K562 (cell line): ENCODE data around the gene KRTAP2-1. TPM values are rescaled to one million over a fixed set of nuclear protein-coding genes. Genes with fewer than 3 reads are reported as not detected.

Experiments
- CCAR2 ChIP-seq: fragments of 200-400 bp; formaldehyde crosslinking; IDR thresholded peaks from 2 replicates; pipeline ENCODE4 v1.6.1; 2017; ENCODE audit warnings: mild to moderate bottlenecking, low read depth, low read length
- DNMT1 ChIP-seq: fragments of 450-650 bp; IDR thresholded peaks from 2 replicates; pipeline ENCODE4 v1.6.1; 2016; ENCODE audit warnings: antibody characterized with exemption, mild to moderate bottlenecking
- EGR1 ChIP-seq: fragments of 450-650 bp; conservative IDR thresholded peaks from 2 replicates; pipeline ENCODE4 v1.6.1; 2017; ENCODE audit warnings: mild to moderate bottlenecking
- ELF2 ChIP-seq: fragments of 250-450 bp; sonication (Bioruptor Pico); IDR thresholded peaks from 2 replicates; pipeline ENCODE4 v1.5.0; 2021; ENCODE audit warnings: mild to moderate bottlenecking
- EP300 ChIP-seq: IDR thresholded peaks from 2 replicates; pipeline ENCODE4 v1.6.1; 2012; ENCODE audit warnings: low read length, improper control_type of control experiment
- HMGN3 ChIP-seq: IDR thresholded peaks from 2 replicates; pipeline ENCODE4 v1.6.1; 2011; ENCODE audit warnings: borderline replicate concordance, low read depth, mild to moderate bottlenecking, mixed read lengths, low read length; ENCODE audit not compliant: insufficient read length; ENCODE audit errors: extremely low read depth
- NFE2L1 ChIP-seq: fragments of 450-650 bp; IDR thresholded peaks from 2 replicates; pipeline ENCODE4 v1.6.1; 2016; ENCODE audit warnings: missing genetic modification characterization, low read depth, mild to moderate bottlenecking, missing compliant biosample characterization, moderate library complexity, borderline replicate concordance
- OTX1 ChIP-seq: fragments of 450-650 bp; formaldehyde crosslinking; IDR thresholded peaks from 2 replicates; pipeline ENCODE4 v1.4.0; 2022; ENCODE audit warnings: mild to moderate bottlenecking
- RBBP5 ChIP-seq: fragments of 200-600 bp; sonication (generic); IDR thresholded peaks from 2 replicates; pipeline ENCODE4 v1.6.1; 2012; ENCODE audit warnings: borderline replicate concordance, mild to moderate bottlenecking, low read length, control low read depth, inconsistent platforms; ENCODE audit not compliant: insufficient read depth, poor library complexity, severe bottlenecking
- SMAD4 ChIP-seq: fragments of 250-450 bp; sonication (Bioruptor Pico); conservative IDR thresholded peaks from 2 replicates; pipeline ENCODE4 v1.8.0; 2021; ENCODE audit warnings: inconsistent platforms, mild to moderate bottlenecking, moderate library complexity
- SMARCB1 ChIP-seq: IDR thresholded peaks from 2 replicates; pipeline ENCODE4 v1.6.1; 2011; ENCODE audit warnings: improper control_type of control experiment, low read depth; ENCODE audit not compliant: insufficient read length
- TEAD2 ChIP-seq: fragments of 450-650 bp; IDR thresholded peaks from 2 replicates; pipeline ENCODE4 v1.6.1; 2016; ENCODE audit warnings: missing genetic modification characterization, control low read depth, missing compliant biosample characterization
- XRCC5 ChIP-seq: fragments of 200-400 bp; formaldehyde crosslinking; IDR thresholded peaks from 2 replicates; pipeline ENCODE4 v1.6.1; 2017; ENCODE audit warnings: low read depth, mild to moderate bottlenecking, low read length
- ZNF12 ChIP-seq: sonication (generic); formaldehyde crosslinking; IDR thresholded peaks from 2 replicates; pipeline ENCODE4 v1.4.0; 2020; ENCODE audit warnings: mild to moderate bottlenecking, missing genetic modification reagents
- ZNF165 ChIP-seq: fragments of 250-450 bp; sonication (Bioruptor Pico); IDR thresholded peaks from 2 replicates; pipeline ENCODE4 v1.4.0; 2020; ENCODE audit warnings: borderline replicate concordance
- ZNF57 ChIP-seq: fragments of 450-650 bp; formaldehyde crosslinking; IDR thresholded peaks from 2 replicates; pipeline ENCODE4 v1.4.0; 2020; ENCODE audit warnings: mild to moderate bottlenecking, moderate library complexity
- ZNF589 ChIP-seq: fragments of 200-800 bp; sonication (Bioruptor generic); IDR thresholded peaks from 2 replicates; pipeline ENCODE4 v1.6.1; 2016; ENCODE audit warnings: low read depth, missing genetic modification characterization, missing compliant biosample characterization
- ZNF77 ChIP-seq: fragments of 250-450 bp; sonication (Bioruptor Pico); IDR thresholded peaks from 2 replicates; pipeline ENCODE4 v1.5.0; 2020
- polyA plus RNA-seq, 8 experiments: library from polyadenylated mRNA; depleted of rRNA in 4 of 8; stranded (reverse) in 5 of 8; unstranded in 3 of 8; fragments of >200 nt; fragmentation: Nextera tagmentation in 2 of 8; fragmentation: Illumina TruSeq in 1 of 8; extraction: Ambion mirVana in 2 of 8; extraction: Trizol in 1 of 8; gene quantifications; 2 replicates each; pipeline versions ENCODE4 v1.2.1 to v1.2.3, GENCODE V29; 2011 to 2014; ENCODE audit warnings: inconsistent platforms in 1 of 8, missing spikeins in 1 of 8
- total RNA-seq, 7 experiments: library from RNA; depleted of rRNA in 6 of 7; stranded (reverse); fragments of >200 nt in 6 of 7; fragmentation: Illumina TruSeq in 2 of 7; extraction: Trizol in 2 of 7; gene quantifications; 2 replicates each; pipeline versions ENCODE4 v1.2.1 to v1.2.3, GENCODE V29; 2011 to 2021; ENCODE audit warnings: low replicate concordance in 1 of 7
- TF ChIP-seq, protein P1 (sequence below): fragments of 200-400 bp; formaldehyde crosslinking; IDR thresholded peaks from 2 replicates; pipeline ENCODE4 v1.6.1; 2017; ENCODE audit warnings: mild to moderate bottlenecking, low read depth, low read length, moderate library complexity
- TF ChIP-seq, protein P2 (sequence below): fragments of 250-450 bp; sonication (Bioruptor Pico); IDR thresholded peaks from 2 replicates; pipeline ENCODE4 v1.4.0; 2020; ENCODE audit warnings: mild to moderate bottlenecking, moderate library complexity, borderline replicate concordance
- TF ChIP-seq, protein P3 (sequence below): fragments of 450-650 bp; IDR thresholded peaks from 2 replicates; pipeline ENCODE4 v1.6.1; 2016; ENCODE audit warnings: missing biosample characterization, missing genetic modification characterization
- TF ChIP-seq, protein P4 (sequence below): sonication (generic); formaldehyde crosslinking; IDR thresholded peaks from 2 replicates; pipeline ENCODE4 v1.8.0; 2022; ENCODE audit warnings: mild to moderate bottlenecking, missing genetic modification reagents

KRTAP2-1 gene
- total and polyA plus RNA-seq, 9 of the 15 experiments (the other 6 are each of a cell fraction or from before 2014, with no cell fraction given): not detected

DNA sequence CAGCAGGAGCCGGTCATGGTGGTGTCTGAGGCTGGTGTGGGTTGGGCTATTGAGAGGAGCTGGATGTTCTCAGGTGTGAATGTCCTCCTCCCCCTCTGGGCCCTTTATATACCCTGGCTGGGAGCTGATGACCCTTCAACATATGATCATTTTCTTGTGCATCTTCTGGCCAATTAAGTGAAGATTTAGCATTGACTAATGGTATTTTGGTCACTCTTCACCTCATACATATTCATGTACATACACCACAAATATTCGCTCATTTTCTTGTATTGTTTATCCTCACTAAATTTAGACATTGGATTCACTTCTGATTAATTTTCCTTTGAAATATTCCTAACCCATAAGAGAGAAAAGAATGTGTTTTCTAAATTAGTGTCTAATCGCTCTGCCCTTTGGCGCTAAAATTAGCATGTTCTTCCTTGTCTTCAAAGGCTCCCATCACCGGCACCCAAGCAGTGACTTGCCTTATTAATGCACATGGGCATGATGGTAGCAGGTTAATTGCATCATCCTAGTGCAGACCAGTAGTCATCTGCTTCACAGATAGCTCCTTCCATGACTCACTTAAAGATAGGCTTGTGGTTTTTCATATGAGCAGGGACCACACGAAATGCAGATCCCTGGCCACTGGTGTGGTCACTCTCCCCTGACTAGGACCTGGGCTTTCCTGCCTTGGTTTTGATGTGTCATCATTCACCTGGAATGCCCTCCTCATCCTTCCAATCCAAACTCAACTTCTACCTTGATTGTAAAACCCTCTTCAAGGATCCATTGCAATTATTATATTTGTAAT, 18.9 kb upstream of the KRTAP2-1 start, which contains the start of gene KRTAP2-4 (continued):
- TF ChIP-seq, protein P1, sequence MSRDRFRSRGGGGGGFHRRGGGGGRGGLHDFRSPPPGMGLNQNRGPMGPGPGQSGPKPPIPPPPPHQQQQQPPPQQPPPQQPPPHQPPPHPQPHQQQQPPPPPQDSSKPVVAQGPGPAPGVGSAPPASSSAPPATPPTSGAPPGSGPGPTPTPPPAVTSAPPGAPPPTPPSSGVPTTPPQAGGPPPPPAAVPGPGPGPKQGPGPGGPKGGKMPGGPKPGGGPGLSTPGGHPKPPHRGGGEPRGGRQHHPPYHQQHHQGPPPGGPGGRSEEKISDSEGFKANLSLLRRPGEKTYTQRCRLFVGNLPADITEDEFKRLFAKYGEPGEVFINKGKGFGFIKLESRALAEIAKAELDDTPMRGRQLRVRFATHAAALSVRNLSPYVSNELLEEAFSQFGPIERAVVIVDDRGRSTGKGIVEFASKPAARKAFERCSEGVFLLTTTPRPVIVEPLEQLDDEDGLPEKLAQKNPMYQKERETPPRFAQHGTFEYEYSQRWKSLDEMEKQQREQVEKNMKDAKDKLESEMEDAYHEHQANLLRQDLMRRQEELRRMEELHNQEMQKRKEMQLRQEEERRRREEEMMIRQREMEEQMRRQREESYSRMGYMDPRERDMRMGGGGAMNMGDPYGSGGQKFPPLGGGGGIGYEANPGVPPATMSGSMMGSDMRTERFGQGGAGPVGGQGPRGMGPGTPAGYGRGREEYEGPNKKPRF: no peak
- TF ChIP-seq ELF2 (no peak), ZNF589 (CRISPR knock-in tag) (peak; percentile 85; the same call in 1 of the 2 replicates), EP300 (peak; percentile 56), ZNF12 (no peak), CCAR2 (no peak), OTX1 (no peak), HMGN3 (no peak), SMARCB1 (no peak), SMAD4 (peak; percentile 75), ZNF165 (CRISPR knock-in tag) (no peak), RBBP5 (no peak), EGR1 (no peak), DNMT1 (no peak), TEAD2 (tag) (no peak), ZNF77 (CRISPR knock-in tag) (no peak), ZNF57 (no peak), XRCC5 (no peak), NFE2L1 (tag) (no peak)
- TF ChIP-seq, protein P2, sequence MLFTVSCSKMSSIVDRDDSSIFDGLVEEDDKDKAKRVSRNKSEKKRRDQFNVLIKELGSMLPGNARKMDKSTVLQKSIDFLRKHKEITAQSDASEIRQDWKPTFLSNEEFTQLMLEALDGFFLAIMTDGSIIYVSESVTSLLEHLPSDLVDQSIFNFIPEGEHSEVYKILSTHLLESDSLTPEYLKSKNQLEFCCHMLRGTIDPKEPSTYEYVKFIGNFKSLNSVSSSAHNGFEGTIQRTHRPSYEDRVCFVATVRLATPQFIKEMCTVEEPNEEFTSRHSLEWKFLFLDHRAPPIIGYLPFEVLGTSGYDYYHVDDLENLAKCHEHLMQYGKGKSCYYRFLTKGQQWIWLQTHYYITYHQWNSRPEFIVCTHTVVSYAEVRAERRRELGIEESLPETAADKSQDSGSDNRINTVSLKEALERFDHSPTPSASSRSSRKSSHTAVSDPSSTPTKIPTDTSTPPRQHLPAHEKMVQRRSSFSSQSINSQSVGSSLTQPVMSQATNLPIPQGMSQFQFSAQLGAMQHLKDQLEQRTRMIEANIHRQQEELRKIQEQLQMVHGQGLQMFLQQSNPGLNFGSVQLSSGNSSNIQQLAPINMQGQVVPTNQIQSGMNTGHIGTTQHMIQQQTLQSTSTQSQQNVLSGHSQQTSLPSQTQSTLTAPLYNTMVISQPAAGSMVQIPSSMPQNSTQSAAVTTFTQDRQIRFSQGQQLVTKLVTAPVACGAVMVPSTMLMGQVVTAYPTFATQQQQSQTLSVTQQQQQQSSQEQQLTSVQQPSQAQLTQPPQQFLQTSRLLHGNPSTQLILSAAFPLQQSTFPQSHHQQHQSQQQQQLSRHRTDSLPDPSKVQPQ (CRISPR knock-in tag): no peak
- TF ChIP-seq, protein P3, sequence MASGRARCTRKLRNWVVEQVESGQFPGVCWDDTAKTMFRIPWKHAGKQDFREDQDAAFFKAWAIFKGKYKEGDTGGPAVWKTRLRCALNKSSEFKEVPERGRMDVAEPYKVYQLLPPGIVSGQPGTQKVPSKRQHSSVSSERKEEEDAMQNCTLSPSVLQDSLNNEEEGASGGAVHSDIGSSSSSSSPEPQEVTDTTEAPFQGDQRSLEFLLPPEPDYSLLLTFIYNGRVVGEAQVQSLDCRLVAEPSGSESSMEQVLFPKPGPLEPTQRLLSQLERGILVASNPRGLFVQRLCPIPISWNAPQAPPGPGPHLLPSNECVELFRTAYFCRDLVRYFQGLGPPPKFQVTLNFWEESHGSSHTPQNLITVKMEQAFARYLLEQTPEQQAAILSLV (tag): peak; percentile 75
- TF ChIP-seq, protein P4, sequence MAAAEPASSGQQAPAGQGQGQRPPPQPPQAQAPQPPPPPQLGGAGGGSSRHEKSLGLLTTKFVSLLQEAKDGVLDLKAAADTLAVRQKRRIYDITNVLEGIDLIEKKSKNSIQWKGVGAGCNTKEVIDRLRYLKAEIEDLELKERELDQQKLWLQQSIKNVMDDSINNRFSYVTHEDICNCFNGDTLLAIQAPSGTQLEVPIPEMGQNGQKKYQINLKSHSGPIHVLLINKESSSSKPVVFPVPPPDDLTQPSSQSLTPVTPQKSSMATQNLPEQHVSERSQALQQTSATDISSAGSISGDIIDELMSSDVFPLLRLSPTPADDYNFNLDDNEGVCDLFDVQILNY: no peak
